Measurements from ENCODE around the gene MAP1LC3B.

MAP1LC3B gene

DNA sequence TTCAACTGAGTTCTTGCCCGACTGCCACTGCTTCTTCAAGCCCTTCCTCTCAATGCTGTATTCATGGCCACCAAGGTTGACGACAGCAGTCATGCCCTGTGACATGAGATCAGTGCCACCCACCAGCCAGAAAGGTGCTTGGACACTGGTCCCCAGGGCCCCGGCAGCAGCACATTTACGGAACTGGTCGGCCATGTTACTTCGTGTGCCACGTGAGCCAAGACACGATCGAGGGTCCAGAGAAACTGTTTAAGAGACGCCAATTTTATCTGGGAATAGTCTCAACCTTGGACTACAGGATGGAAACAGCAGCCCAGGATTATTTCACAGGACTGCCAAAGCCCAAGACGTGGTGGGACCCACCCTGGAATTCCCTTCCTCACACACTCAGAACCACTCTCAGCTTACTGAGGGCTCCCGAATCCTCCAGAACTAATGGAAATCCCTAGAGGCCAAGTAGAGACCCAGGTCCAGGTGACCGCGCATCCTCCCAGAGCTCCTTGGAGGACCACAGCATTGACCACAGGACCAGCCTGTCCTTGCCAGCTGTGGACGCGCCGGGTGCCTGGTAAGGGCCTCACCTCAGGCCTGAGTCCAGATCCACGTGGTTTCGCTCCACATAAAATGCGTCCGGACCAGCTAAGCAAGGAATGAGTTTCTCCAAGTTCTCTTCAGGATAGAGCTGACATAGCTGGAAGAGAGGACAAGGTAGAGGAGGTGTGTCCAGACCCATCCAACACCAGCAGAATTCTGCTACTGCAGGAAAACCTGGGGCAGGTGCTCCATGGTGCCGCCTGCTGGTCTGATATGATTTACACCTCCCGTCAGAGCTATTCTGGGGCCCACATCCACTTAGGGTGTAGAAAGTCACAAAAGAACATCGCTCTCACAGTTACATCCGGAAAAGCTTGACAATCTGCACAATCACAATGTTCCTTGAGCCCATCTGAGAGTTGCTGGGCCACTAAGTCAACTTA is 28.2 kb downstream of the MAP1LC3B start:
- no peak for ATAC-seq
- H3K36me3 Mint-ChIP-seq = peaks cover 54% of the 10 kb centered on the region
- no peaks in the 10 kb centered on the region for H3K9me3 Mint-ChIP-seq
- no peak overlapping the region for H3K4me3 Mint-ChIP-seq
- DNase-seq (ENCODE audit: low spot score in 2 of 2) = no peak
- no peak overlapping the region for H3K27ac Mint-ChIP-seq
- H3K4me1 Mint-ChIP-seq = no peaks in the 10 kb centered on the region

DNA sequence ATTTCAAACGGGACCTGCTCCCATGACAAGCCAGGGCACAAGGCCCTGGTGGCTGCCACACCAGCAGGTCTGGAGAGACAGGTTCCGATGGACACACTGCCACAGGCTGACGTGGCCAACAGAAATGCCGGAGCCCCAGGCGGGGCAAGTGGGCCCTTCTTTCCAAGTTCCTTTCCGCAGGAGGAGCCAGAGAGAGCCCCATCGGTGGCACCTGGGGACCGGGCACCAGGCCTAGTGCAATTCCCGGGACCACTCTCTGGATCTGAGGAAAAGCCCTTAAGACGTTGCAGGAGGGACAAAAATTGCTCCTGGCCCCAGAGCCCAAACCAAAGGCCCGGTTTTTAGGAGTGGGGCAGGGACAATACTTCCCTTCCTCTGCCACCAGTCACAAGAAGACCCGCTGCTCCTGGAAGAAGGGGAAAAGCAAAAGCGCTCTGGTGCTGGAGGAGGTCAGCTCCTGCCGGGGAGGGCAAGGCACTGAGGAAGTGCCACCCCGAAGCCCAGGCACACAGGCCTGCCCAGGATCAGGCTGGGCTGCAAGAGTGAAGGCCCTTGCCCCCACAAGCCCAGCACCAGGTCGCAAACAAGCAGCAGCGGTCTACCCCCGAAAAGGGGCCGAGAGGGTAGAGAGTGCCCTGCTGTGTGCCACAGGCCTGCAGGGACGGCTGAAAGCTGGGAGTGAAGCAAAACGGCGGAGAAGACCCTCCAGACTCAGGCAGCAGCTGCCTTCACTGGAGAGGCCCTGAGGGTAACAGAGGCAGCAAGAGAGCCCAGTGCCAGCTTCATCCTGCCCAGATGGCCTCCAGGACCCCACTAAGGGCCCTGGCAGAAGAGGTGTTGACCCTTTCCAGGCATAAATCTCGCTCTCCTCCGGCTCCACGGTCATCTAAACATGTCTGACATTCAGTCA is 29.1 kb downstream of the MAP1LC3B start:
- DNase-seq (ENCODE audit: low spot score in 2 of 2) = no peak
- Mint-ChIP-seq H3K4me1 (no peaks in the 10 kb centered on the region), H3K36me3 (peaks cover 46% of the 10 kb centered on the region), H3K27ac (no peak overlapping the region), H3K4me3 (no peak overlapping the region), H3K9me3 (no peaks in the 10 kb centered on the region)
- no peak for ATAC-seq

DNA sequence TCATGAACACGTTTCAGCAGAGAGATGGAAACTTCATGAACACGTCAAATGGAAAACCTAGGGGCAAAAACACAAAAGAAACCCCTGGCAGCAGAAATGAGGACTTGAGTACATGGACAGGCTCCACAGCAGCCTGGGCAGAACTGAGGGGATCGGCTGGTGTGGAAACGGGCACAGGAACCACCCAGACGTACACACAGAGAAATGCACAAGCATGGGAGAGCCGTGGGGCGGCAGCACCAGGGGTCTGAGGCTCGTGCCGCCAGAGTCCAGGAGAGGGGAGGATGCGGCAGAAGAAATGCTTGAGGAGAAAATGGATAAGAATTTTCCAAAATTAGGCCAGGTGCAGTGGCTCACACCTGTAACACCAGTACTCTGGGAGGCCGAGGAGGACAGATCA is 30.0 kb downstream of the MAP1LC3B start:
- ATAC-seq (no peak), DNase-seq (ENCODE audit: low spot score in 2 of 2) (no peak)
- Mint-ChIP-seq H3K9me3 (no peaks in the 10 kb centered on the region), H3K27ac (no peak overlapping the region), H3K4me3 (no peak overlapping the region), H3K4me1 (peaks cover 7% of the 10 kb centered on the region), H3K36me3 (peaks cover 45% of the 10 kb centered on the region)

DNA sequence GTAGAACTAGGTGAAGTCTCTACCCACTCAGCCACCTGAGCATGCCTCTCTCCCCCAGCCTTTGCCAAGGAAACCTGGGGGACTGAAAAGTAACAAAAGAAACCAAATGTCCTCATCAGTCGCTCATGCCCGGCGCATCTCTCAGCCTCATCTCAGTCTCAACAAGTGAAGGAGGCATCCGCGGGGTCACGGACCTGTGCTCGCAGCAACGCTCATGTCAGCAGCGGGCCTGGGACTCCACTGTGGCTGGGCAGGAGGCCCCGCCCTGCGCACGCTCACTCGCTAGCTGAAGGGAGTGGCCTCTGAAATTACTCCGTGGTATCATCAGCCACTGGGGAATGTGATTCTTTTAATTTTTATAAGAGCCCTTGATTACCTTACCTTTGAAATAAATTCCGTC is 31.3 kb downstream of the MAP1LC3B start:
- DNase-seq (ENCODE audit: low spot score in 2 of 2) = no peak
- no peak for ATAC-seq
- Mint-ChIP-seq H3K27ac (no peak overlapping the region), H3K9me3 (no peaks in the 10 kb centered on the region), H3K36me3 (peaks cover 44% of the 10 kb centered on the region), H3K4me3 (no peak overlapping the region), H3K4me1 (peaks cover 7% of the 10 kb centered on the region)

DNA sequence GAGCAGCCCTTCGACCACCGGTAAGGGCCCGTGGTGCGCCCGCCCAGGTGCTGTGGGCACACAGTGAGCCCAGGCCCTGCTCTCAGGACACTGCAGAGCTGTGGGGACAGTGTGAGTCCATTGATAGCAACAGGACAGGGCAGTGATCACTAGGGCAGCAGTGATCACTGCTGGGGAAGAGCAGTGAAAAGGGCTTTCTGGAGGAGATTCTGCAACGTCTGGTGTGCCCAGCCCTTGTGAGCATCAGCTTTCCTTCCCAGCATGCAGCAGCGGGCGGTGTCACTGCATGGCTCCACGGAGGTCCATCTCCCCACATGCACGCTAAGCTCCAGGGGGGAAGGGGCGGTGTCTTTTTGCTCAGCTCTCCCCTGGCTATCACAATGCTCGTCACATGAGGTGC is 32.1 kb downstream of the MAP1LC3B start:
- ATAC-seq (no peak), DNase-seq (ENCODE audit: low spot score in 2 of 2) (no peak)
- H3K27ac Mint-ChIP-seq = no peak overlapping the region
- H3K4me3 Mint-ChIP-seq = no peak overlapping the region
- H3K36me3 Mint-ChIP-seq = peaks cover 49% of the 10 kb centered on the region
- H3K9me3 Mint-ChIP-seq = no peaks in the 10 kb centered on the region
- peaks cover 7% of the 10 kb centered on the region for H3K4me1 Mint-ChIP-seq

DNA sequence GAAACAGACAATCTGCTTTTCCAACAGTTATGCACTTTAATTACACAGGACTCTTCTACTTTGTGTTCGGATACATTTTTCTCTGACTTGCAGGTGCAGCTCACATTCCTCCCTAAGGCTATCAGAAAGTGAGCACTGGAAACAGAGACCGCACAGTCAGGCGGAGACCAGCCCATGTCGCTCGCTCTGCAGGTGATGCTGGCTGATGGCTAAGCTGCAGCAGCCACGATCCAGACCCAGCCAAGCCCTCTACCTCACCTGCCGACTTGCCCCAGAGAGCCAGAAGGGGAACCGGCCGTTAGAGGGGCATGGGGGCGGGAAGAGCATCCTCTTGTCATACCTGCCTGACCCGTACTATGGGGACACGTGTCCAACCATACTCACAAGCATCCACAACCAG is 33.8 kb downstream of the MAP1LC3B start:
- H3K36me3 Mint-ChIP-seq = peaks cover 48% of the 10 kb centered on the region
- no peak for DNase-seq (ENCODE audit: low spot score in 2 of 2)

DNA sequence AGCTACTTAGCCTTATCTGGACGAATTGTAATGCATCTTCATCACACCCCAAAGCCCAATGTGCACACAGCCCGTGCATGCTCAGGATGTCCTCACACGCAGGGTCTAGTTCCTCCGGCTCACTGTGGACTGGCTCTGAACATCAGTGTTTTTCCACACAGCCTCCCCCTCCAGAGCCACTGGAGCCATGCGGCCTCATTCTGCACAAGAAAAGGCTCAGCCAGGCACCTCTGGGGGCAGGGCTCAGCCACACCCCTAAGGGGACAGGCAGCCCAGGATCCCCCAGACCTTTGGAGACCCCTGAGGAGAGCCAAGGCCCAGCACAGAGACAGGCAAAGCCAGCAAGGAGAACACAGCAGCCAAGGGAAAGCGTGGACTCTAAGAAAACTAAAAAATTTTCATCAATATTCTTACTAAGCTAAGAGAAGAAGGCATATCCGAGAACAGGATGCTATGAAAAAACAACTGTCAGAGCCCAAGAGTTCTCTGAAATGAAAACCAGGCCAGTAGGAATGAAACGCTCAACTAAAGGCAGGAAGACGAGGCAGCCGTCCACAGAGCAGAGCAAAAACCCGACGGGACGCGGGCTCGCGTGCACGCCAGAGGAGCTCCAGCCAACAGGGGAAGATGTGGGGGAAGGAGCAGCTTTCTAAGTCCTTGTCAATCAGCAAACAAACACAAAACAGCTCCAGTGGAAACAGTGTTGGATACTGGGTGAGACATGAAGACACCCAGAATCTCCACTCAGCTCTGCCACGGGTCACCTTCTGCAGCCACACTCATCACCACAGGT is 34.5 kb downstream of the MAP1LC3B start:
- peaks cover 45% of the 10 kb centered on the region for H3K36me3 Mint-ChIP-seq
- H3K9me3 Mint-ChIP-seq = no peaks in the 10 kb centered on the region
- peaks cover 7% of the 10 kb centered on the region for H3K4me1 Mint-ChIP-seq
- ATAC-seq (no peak), DNase-seq (ENCODE audit: low spot score in 2 of 2) (no peak)
- H3K27ac Mint-ChIP-seq = peak overlapping the region; percentile 29
- H3K4me3 Mint-ChIP-seq = no peak overlapping the region

More for the DNA sequence above, 33.8 kb downstream of the MAP1LC3B start:
- Mint-ChIP-seq H3K4me3 (no peak overlapping the region), H3K9me3 (no peaks in the 10 kb centered on the region), H3K4me1 (peaks cover 7% of the 10 kb centered on the region), H3K27ac (no peak overlapping the region)
- no peak for ATAC-seq

DNA sequence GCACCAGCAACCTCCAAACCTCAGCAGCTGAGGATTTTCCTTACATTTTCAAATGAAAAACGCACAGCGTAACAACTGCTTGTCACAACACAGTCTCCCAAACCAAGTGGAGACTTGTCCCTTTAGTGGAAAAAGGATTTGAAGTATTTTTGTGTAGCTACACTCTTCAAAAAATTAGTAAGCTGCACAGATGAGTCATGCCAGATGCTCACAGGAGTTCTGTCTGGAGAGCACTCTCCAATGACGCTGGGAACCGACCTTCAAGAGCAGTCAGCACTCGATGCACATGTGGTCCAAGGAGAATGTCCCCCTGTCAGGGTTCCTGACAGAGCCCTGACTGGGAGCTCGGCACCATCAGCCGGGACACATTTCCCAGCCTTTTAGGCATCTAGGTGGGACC is 39.8 kb downstream of the MAP1LC3B start:
- H3K4me3 Mint-ChIP-seq = no peak overlapping the region
- no peak overlapping the region for H3K27ac Mint-ChIP-seq
- DNase-seq (ENCODE audit: low spot score in 2 of 2) (no peak), ATAC-seq (no peak)
- H3K9me3 Mint-ChIP-seq = no peaks in the 10 kb centered on the region
- H3K36me3 Mint-ChIP-seq = peaks cover 34% of the 10 kb centered on the region
- peaks cover 8% of the 10 kb centered on the region for H3K4me1 Mint-ChIP-seq

DNA sequence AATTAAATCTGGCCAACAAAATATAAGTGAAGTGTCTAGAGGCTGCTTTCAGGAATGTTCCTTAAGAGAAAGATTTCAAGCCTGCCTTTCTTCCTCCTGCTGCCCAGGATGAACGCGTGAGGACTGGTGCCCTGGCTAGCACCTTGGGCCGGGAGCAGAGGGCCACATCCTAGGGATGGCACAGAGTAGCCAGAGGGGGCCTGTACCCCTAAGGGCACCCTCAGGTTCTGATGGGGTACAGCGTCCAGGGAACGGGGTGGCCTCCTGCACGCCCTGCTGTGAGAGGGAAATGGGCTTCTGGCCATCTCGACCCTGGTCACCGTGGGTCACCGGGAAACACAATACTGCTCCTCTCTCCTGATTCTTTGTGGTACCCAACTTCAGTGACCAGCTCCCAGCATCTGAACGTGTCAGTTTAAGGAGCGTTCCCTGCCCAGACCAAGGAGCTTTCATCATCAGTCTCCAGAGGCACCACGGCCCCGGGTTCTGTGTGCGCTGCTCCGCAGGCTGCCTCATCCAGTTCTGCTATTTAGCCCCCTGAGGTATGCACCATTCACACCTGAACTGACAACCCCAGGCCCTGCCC is 40.3 kb downstream of the MAP1LC3B start:
- DNase-seq (ENCODE audit: low spot score in 2 of 2) (no peak), ATAC-seq (no peak)
- H3K27ac Mint-ChIP-seq = no peak overlapping the region
- peaks cover 8% of the 10 kb centered on the region for H3K4me1 Mint-ChIP-seq
- H3K9me3 Mint-ChIP-seq = no peaks in the 10 kb centered on the region
- H3K4me3 Mint-ChIP-seq = no peak overlapping the region
- peaks cover 37% of the 10 kb centered on the region for H3K36me3 Mint-ChIP-seq

DNA sequence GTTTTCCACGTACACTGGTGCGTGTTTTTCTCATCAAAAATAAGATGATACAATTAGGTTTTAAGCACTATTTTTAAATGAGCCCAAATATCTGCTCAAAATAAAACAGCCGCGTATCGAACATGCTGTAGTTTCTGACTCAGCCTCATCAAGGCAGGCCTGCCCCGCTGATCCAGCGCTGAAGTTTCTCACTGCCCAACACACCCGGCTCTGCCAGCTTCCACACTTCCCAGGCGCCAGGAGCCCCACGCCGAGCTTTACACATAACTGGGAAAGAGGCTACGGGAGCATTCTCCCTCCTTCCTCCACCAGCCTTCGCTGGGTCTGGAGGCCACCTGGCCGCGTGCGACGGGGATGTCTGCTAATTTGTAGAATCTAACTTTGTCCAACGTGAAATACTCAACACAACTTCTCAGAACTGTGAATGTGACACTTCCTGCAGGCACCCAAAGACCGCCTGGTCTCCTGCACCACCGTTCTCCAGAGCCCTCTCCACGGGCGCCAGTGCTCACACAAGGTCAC is 42.1 kb downstream of the MAP1LC3B start:
- Mint-ChIP-seq H3K27ac (no peak overlapping the region), H3K4me3 (no peak overlapping the region), H3K36me3 (peaks cover 33% of the 10 kb centered on the region), H3K4me1 (peaks cover 8% of the 10 kb centered on the region), H3K9me3 (no peaks in the 10 kb centered on the region)
- ATAC-seq = no peak
- DNase-seq (ENCODE audit: low spot score in 2 of 2) = no peak

DNA sequence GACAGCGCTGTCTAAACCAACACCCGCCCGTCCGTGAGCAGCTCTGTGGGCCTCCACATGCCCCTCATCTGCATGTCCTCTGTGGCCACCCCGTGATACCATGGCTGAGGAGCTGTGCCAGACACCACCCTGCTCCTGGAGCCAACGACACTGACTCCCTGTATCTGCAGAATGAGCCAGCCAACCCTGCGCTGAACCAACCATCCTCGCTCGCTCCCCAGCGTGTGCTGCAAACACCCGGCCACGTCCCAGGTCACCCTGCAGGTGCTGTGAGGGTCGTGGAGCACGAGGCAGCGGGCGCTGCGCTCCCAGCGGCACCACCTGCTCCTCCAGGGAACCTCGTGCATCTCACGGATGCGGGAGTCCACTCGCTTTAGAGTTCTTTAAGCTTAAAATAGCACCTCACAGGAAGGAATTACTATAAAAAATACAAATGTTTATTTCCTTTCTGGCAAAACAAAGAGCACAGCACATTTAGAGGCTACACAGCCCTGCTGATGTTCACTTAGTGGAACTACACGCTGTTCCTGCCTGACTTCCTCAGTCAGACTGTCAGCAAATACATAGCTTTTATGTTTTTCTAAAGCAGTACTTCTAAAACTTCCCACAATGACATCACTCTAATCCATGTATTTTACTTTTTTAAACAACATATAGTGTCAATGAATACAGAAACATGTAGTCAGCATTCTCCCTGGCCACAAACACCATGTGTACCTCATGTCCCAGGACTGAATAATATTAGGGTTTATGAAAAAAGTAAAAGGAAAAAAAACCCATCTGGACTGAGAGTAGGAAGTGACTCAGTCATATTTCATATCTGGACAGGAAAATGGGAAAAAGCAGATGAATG is 43.5 kb downstream of the MAP1LC3B start:
- Mint-ChIP-seq H3K36me3 (peaks cover 26% of the 10 kb centered on the region), H3K9me3 (no peaks in the 10 kb centered on the region), H3K4me3 (no peak overlapping the region), H3K4me1 (peaks cover 8% of the 10 kb centered on the region), H3K27ac (no peak overlapping the region)
- DNase-seq (ENCODE audit: low spot score in 2 of 2) = no peak
- ATAC-seq = no peak

DNA sequence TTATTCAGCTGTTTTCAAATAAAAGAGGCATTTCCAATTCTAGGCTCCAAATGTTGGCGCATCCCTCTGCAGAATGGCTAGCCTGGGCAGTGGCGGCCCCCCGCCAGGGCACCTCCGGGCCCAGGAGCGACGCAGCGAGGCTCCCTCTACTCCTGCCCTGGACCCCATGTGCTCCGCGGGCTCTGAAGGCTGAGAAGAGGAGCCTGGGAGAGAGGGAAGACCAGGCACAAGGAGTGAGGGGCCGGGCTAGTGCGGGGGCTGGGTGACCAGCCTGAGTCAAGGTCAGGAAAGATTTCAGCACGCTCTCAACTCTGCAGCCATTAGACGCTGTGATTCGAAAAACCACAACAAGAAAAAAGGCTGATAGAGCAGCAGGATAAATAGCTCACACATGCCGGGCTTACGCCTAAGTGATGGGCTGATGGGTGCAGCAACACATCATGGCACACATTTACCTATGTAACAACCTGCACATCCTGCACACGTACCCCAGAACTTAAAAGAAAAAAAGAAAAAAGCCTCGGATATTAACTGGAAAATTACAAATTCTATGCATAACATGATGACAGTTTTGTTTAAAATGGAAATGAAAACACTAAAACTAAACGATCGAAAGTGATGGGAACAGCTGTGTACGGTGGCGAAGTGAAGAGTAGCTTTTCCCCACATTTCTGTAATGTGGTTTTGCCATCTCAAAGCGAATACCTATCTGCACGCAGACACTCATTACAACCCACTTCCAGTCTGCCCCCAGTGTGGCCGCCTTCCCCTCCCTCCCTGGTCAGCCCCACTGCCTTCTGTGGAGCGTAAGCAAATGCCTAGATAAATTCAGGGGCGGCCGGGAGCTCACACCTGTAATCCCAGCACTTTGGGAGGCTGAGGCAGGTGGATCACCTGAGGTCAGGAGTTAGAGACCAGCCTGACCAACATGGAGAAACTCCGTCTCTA is 44.4 kb downstream of the MAP1LC3B start:
- Mint-ChIP-seq H3K36me3 (peaks cover 19% of the 10 kb centered on the region), H3K27ac (no peak overlapping the region), H3K9me3 (no peaks in the 10 kb centered on the region), H3K4me1 (peaks cover 8% of the 10 kb centered on the region), H3K4me3 (peak overlapping the region; percentile 23)
- ATAC-seq (peak; percentile 94), DNase-seq (ENCODE audit: low spot score in 2 of 2) (peak in 1 of 2 donors; percentile 68)

DNA sequence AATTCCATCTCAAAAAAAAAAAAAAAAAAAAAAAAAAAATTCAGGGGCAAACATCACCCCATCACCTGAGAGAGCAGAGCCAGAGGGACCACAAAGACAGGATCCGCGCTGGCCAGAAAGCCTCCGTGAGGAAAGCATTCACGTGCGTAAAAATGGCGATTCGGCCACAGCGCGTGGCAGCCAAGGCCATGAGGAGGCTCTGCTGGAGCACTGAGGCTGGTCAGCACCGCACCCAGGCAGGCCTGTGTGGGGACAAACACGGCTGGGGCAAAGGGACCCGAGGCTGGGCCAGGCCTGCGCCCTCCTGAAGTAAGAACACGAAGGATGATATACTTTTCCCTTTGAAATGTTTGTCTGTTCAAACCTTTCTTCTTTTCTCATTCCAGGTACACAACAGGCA is 45.2 kb downstream of the MAP1LC3B start:
- Mint-ChIP-seq H3K4me3 (no peak overlapping the region), H3K36me3 (peaks cover 19% of the 10 kb centered on the region), H3K9me3 (no peaks in the 10 kb centered on the region), H3K4me1 (peaks cover 15% of the 10 kb centered on the region), H3K27ac (no peak overlapping the region)
- no peak for DNase-seq (ENCODE audit: low spot score in 2 of 2)
- ATAC-seq = no peak

Measured in stimulated activated effector memory CD8-positive, alpha-beta T cell treated with anti-CD3 and anti-CD28 coated beads, Interleukin-12 subunit alpha, Interleukin-12 subunit beta, amount 100 ng/mL, for 72 hours (primary cell).